ENCODE measurements around the gene NCOA7.
"Not testable (repeated sequence)": the region's sequence is repeated elsewhere in the genome, so short reads cannot be mapped to it uniquely, and the experiment has no call there.

Gene NCOA7

DNA sequence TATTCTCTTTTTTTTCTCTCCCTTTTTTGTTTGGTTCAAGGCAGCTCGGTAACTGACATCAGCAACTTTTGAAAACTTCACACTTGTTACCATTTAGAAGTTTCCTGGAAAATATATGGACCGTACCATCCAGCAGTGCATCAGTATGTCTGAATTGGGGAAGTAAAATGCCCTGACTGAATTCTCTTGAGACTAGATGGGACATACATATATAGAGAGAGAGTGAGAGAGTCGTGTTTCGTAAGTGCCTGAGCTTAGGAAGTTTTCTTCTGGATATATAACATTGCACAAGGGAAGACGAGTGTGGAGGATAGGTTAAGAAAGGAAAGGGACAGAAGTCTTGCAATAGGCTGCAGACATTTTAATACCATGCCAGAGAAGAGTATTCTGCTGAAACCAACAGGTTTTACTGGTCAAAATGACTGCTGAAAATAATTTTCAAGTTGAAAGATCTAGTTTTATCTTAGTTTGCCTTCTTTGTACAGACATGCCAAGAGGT lies 30.8 kb upstream of the NCOA7 start:
- TF ChIP-seq TAF1 (IDR thresholded peaks at IDR 0.05; ENCODE audit: borderline replicate concordance, low read depth, low read length) (no peak), POLR2A (IDR thresholded peaks at IDR 0.05; ENCODE audit: low read depth, low read length) (no peak), POLR2AphosphoS5 (IDR thresholded peaks at IDR 0.05; ENCODE audit: low read depth, low read length) (no peak)
- DNase-seq (ENCODE audit: insufficient read length) = no peak
- no peak for FAIRE-seq

DNA sequence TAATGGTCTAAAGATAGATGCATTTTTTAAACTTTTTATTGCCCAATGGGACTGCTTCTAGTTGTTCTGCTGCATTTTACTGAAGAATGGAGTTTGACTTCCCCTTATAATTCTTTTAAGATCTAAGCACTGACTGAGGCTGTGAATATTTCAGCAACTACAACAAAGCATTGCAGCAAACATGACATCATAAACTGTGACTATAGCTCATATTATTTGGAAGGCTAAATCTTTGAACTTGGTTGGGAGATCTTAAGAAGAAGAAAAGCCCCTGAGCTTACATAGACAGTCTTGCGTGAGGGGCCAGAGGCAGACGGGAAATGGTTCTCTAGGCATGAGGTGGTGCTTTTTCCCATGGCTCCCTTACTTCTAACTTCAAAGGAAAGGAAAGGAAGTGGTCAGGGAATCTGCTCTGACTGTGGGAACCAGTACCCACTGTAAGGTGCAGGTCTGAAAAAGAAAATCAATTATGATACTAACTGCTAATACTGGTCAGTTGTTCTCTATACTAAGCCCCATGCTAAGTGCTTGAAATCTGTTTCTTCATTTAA lies 26.6 kb upstream of the NCOA7 start:
- DNase-seq (ENCODE audit: insufficient read length) (no peak), FAIRE-seq (no peak)
- TF ChIP-seq TAF1 (IDR thresholded peaks at IDR 0.05; ENCODE audit: borderline replicate concordance, low read depth, low read length) (no peak), POLR2AphosphoS5 (IDR thresholded peaks at IDR 0.05; ENCODE audit: low read depth, low read length) (no peak), POLR2A (IDR thresholded peaks at IDR 0.05; ENCODE audit: low read depth, low read length) (no peak)

DNA sequence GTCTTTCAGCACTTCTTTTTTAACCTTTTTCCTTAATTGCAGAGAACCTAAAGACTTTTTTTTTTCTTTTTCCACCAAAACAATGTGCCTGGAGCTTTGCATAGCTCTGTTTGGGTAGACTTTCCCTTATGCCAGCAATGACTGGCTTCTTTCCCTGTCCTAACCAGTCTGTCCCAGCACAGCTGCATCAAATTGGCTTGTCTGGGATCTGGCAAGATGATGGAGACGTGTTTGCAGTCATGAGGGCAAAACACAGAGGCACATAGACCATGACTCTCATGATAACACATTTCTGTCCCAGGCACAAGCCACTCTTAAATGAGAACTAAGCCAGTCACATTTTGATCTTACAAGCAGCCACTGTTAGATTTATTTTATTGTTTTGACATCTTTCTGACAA lies 24.8 kb upstream of the NCOA7 start:
- DNase-seq (ENCODE audit: insufficient read length) = no peak
- no peak for TF ChIP-seq TAF1 (IDR thresholded peaks at IDR 0.05; ENCODE audit: borderline replicate concordance, low read depth, low read length)
- TF ChIP-seq POLR2A (IDR thresholded peaks at IDR 0.05; ENCODE audit: low read depth, low read length) = no peak
- TF ChIP-seq POLR2AphosphoS5 (IDR thresholded peaks at IDR 0.05; ENCODE audit: low read depth, low read length) = no peak
- no peak for FAIRE-seq

DNA sequence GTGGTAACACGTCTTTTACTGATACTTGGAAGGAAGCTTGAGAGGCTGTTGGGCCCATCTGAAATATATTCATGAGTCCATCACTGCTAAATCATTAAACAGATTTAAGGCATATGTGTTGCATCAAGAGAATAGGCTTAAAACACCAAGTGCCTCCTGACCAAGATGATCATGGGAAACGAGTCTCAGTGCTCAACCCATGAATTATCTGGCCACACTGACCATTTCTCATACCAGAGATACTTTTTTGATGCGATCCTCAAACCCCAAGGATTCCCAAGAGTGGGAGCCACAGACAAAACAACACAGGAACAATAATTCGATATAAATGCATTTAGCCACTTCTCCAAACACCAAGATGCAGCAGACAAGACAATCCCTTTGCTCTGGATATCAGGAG lies 24.1 kb upstream of the NCOA7 start:
- no peak for DNase-seq (ENCODE audit: insufficient read length)
- no peak for TF ChIP-seq POLR2AphosphoS5 (IDR thresholded peaks at IDR 0.05; ENCODE audit: low read depth, low read length)
- no peak for TF ChIP-seq TAF1 (IDR thresholded peaks at IDR 0.05; ENCODE audit: borderline replicate concordance, low read depth, low read length)
- no peak for TF ChIP-seq POLR2A (IDR thresholded peaks at IDR 0.05; ENCODE audit: low read depth, low read length)
- no peak for FAIRE-seq

DNA sequence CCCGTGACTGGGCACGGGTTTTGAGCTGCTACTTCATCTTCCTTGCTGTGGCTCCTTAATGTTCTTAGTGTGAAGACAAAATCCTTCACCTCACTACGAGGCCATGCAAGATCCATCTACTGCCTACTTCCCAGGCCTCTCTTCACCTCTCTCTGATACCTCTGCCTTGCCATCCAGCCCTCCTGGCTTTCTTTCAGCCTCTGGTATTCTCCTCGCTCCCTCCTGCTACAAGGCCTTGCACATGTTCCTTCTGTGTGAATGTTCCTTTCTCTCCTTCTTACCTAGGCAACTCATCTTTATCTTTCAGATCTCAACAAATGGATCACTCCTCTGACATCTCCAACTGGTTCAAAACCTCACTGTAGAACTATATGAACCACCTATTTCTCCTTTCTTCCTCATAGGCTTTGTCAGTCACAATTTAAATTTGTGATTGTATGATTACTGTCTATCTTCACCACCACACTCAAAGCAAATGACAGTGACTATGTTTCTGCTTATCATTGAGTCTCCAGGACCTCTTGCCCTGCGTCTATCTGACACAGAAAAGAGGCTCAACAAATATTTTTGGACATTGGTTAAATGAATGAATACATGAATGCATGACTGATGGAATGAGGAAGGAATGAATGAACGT lies 21.5 kb upstream of the NCOA7 start:
- DNase-seq (ENCODE audit: insufficient read length) (no peak), FAIRE-seq (peak; percentile 60)
- TF ChIP-seq TAF1 (IDR thresholded peaks at IDR 0.05; ENCODE audit: borderline replicate concordance, low read depth, low read length) = no peak
- no peak for TF ChIP-seq POLR2A (IDR thresholded peaks at IDR 0.05; ENCODE audit: low read depth, low read length)
- TF ChIP-seq POLR2AphosphoS5 (IDR thresholded peaks at IDR 0.05; ENCODE audit: low read depth, low read length) = no peak

DNA sequence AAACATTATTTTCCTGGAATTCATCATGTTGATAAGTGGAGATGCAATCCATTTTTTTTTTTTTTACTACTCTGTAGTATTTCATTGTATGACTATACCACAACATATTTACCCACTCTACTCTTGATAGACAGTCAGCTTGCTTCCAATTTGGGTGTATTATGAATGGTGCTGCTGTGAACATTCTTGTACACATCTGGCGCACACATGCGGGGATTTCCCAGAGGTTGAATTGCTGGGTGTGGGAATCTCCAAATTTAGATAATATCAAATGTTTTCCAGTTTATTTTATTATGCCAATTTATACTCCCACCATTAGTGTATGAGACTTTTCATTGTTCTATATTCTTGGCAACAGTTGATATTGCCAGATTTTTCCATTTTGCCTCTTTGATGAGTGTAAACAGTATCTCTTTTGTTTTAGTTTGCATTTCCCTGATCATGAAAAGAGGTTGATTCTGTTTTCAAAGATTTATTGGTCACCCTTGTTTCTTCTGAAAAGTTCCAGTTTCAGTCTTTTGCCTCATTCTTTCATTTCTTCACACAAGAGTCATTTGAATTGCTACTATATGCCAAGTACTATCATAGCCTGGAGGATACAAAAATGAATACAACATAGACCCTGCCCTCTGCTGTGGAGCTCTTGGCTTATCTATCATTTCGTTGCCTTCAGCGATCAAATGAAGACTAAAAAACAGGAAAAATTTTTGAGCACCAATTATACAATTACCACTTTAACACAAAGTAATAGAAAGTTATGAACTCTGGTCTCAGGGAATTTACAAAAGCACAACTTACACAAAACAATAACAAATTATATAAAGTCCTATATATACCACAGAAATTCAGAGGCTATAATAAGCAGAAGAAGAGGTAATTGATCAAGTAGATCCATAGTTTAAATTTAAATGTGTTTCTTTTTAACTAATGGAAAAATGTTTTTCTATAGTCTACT lies 17.1 kb upstream of the NCOA7 start:
- DNase-seq (ENCODE audit: insufficient read length) (no peak), FAIRE-seq (no peak)
- no peak for TF ChIP-seq TAF1 (IDR thresholded peaks at IDR 0.05; ENCODE audit: borderline replicate concordance, low read depth, low read length)

DNA sequence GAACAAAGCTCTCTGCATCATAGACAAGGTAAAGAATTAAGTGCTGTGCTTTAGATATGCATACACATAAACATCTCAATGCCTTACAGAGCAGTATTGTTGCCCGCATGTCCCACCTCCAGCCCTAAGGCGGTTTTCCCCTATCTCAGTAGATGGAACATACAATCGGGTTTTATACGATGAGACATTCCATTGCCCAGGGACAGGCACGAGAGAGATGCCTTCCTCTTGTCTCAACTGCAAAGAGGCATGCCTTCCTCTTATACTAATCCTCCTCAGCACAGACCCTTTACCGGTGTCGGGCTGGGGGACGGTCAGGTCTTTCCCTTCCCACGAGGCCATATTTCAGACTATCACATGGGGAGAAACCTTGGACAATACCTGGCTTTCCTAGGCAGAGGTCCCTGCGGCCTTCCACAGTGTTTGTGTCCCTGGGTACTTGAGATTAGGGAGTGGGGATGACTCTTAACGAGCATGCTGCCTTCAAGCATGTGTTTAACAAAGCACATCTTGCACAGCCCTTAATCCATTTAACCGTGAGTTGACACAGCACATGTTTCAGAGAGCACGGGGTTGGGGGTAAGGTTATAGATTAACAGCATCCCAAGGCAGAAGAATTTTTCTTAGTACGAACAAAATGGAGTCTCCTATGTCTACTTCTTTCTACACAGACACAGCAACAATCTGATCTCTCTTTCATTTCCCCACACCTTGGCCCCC lies 14.5 kb upstream of the NCOA7 start:
- FAIRE-seq = not testable (repeated sequence)

DNA sequence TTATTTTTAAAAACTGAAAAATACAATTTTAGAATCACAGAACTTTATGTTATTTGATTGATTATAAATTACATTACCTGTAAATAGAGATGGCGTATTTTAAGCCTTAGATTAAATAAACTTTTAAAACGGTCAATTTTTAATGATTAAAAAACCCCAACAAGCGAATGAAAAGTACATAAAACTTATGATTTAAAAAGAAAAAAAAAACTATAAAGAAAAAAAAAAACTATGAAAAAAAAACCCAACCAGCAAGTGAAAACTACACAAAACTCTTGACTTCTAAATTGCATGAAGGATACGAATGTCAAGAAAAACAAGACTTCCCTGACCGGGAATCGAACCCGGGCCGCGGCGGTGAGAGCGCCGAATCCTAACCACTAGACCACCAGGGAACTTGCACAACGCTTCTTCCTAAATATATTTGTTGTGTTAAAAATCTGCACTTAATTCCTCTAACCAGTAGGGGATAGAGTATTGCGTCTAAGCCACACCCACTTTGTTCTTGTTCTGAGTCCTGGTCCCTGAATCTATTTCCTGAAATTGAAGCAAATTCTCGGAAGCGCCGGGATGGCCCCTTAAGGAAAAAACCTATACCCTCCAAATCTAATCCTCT lies 10.7 kb upstream of the NCOA7 start:
- TF ChIP-seq TAF1 (IDR thresholded peaks at IDR 0.05; ENCODE audit: borderline replicate concordance, low read depth, low read length) (no peak), POLR2AphosphoS5 (IDR thresholded peaks at IDR 0.05; ENCODE audit: low read depth, low read length) (no peak), POLR2A (IDR thresholded peaks at IDR 0.05; ENCODE audit: low read depth, low read length) (no peak)
- FAIRE-seq (peak; percentile 86), DNase-seq (ENCODE audit: insufficient read length) (peak; percentile 48)

More for the DNA sequence above, 14.5 kb upstream of the NCOA7 start:
- DNase-seq (ENCODE audit: insufficient read length) = not testable (repeated sequence)

DNA sequence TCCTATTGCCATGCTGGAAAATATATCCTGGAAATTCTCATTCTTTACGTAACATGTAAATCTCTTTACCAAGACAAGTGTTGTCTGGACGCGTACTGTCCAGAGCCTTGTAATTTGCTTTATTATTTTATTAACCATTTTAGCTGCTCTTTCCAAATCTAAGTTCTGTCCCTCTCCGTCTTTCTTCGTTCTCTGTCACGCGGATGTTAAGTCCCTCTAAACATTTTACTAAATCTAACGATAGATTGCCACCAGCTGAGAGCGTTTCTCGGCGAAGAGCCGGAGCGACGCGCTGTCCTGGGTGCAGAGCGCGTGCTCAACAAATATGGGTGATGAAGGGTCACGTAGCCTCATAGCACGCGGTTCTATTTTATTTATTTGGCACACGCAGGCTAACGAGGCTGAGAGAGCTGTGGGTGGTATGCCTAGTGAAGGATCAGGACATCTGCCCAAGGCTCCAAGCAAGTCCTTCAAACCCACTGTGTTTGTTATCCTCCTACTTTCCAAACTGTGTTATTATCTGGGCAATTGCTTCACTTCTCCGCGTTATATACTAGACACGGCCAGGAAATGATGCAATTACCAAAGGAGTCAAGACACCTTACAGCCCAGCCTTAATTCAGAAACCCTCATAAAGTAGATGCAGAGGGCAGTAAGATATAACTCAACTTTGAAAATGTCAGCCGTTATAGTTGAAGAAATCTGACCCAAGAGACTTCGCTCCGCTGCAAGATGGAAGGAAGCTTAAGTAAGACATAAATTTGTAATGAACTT lies 10.0 kb upstream of the NCOA7 start:
- DNase-seq (ENCODE audit: insufficient read length) = no peak
- TF ChIP-seq POLR2A (IDR thresholded peaks at IDR 0.05; ENCODE audit: low read depth, low read length) = peak; percentile 73
- peak; percentile 90 for TF ChIP-seq POLR2AphosphoS5 (IDR thresholded peaks at IDR 0.05; ENCODE audit: low read depth, low read length)
- TF ChIP-seq TAF1 (IDR thresholded peaks at IDR 0.05; ENCODE audit: borderline replicate concordance, low read depth, low read length) = no peak
- FAIRE-seq = no peak

DNA sequence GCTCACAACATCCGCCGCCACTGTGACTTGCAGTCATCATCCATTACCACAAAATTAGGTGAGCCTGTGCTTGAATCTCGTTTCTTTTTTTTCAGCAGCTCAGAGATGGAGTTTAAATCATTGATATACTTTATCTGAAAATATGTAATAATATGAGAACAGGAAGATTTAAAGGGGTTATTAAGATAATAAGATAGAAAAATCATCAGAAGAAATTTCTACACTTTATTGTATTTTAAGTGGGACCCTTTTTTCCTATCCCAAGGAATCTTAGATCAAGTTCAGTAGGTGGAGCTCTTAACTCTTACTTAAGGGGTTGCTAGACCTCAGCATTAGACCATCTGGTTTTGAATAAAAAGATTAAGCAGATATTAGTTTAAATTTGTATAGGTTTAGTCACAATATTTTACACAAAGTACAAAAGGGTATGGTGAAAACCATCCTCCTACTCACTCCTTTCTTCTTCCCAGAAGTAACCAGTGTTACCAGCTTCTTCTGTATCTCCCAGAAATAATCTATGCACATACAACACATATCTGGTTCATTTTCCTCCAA lies 9.4 kb upstream of the NCOA7 start:
- FAIRE-seq (no peak), DNase-seq (ENCODE audit: insufficient read length) (no peak)
- TF ChIP-seq POLR2AphosphoS5 (IDR thresholded peaks at IDR 0.05; ENCODE audit: low read depth, low read length) (no peak), TAF1 (IDR thresholded peaks at IDR 0.05; ENCODE audit: borderline replicate concordance, low read depth, low read length) (no peak), POLR2A (IDR thresholded peaks at IDR 0.05; ENCODE audit: low read depth, low read length) (no peak)

All from GM12892 (cell line).